Adrenal gland (tissue), 5 donors: ENCODE results near the gene SIAH3.

ENCODE experiments used
- POLR2A ChIP-seq, 2 donors: fragments of 450-650 bp; IDR thresholded peaks; one replicate each; pipeline ENCODE4 v1.6.1; 2017; ENCODE audit warnings: antibody characterized with exemption in 2 of 2, mild to moderate bottlenecking in 2 of 2, moderate library complexity in 1 of 2
- TF ChIP-seq, protein P1 (sequence below), 6 experiments: fragments of 450-650 bp in 4 of 6; fragments of 200-600 bp in 2 of 6; sonication (generic) in 1 of 6; IDR thresholded peaks; 1 replicate in 5 of 6; 2 replicates in 1 of 6; pipeline versions ENCODE4 v1.5.1 to v1.8.0; 2016 to 2021; ENCODE audit warnings: antibody characterized with exemption in 6 of 6, mild to moderate bottlenecking in 2 of 6, moderate library complexity in 1 of 6
- donor health status: DM: no; HTN: no; CAD: no.

DNA sequence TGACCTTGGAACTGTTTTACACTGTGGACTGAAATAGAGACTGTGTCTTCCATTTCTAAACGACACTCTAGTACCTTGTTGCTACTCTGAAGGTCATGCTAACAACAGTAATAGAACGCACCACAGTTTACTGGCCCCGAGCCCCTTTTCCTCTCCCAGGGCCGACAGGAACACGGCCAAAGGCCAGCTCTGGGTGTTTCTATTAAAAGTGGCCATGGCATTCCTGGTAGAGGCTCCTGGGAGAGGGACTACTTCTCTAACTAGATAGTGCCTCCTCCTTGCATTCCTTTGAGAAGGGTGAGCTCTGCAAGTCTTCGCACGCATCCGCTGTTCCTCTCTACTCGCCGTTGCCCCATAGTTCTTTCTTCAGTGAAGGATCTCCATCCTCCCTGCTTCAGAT lies 18.7 kb upstream of the SIAH3 start:
- TF ChIP-seq, protein P1, sequence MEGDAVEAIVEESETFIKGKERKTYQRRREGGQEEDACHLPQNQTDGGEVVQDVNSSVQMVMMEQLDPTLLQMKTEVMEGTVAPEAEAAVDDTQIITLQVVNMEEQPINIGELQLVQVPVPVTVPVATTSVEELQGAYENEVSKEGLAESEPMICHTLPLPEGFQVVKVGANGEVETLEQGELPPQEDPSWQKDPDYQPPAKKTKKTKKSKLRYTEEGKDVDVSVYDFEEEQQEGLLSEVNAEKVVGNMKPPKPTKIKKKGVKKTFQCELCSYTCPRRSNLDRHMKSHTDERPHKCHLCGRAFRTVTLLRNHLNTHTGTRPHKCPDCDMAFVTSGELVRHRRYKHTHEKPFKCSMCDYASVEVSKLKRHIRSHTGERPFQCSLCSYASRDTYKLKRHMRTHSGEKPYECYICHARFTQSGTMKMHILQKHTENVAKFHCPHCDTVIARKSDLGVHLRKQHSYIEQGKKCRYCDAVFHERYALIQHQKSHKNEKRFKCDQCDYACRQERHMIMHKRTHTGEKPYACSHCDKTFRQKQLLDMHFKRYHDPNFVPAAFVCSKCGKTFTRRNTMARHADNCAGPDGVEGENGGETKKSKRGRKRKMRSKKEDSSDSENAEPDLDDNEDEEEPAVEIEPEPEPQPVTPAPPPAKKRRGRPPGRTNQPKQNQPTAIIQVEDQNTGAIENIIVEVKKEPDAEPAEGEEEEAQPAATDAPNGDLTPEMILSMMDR (IDR thresholded peaks at IDR 0.05) = no peak
- TF ChIP-seq POLR2A (IDR thresholded peaks at IDR 0.05) = no peak
